DND-41 (cell line): ENCODE measurements around the gene TEX44.

Experiments used
- EZH2 ChIP-seq: IDR thresholded peaks from 3 replicates; pipeline ENCODE4 v1.6.1; 2012; ENCODE audit warnings: borderline replicate concordance, low read depth, mild to moderate bottlenecking, moderate library complexity, low read length, inconsistent platforms; ENCODE audit not compliant: severe bottlenecking
- TF ChIP-seq, protein P1 (sequence below): IDR thresholded peaks from 2 replicates; pipeline ENCODE4 v1.5.1; 2012; ENCODE audit warnings: borderline replicate concordance, low read length, moderate library complexity, mild to moderate bottlenecking; ENCODE audit not compliant: poor library complexity, severe bottlenecking; ENCODE audit errors: extremely low read depth

DNA sequence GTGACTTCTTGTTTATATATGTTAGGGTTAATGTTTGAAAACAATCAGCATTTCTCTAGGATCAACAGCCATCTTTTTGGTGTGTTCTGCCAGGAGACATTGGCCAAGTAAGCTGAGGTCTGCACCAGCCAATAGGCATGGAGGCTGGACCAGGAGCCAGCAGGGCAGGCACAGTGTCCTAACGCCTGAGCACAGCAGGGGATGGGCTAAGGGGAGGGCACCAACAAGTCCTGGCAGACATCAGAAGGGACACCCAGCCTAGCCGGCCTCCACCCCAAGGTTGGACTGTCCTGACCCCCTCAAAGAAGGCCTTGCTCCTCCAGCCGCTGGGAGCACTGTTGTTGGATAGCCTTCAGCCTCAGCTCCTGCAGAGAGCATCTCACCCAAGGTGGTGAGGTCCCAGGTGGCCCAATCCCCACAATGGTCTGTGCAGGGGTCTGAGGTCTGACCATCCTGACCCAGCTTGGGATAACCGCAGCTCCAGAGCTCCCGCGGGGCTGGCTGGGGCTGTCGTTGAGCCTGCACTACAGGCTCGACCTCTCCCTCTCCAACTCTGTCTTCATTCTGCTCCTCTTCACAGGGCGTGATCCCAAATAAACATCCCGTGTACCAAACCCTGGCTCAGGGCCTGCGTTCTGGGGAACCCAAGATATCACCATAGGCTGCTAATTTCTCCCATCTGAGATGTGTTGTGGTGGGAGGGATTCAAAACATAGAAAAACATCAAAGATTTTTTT is 8.1 kb downstream of the TEX44 start:
- TF ChIP-seq, protein P1, sequence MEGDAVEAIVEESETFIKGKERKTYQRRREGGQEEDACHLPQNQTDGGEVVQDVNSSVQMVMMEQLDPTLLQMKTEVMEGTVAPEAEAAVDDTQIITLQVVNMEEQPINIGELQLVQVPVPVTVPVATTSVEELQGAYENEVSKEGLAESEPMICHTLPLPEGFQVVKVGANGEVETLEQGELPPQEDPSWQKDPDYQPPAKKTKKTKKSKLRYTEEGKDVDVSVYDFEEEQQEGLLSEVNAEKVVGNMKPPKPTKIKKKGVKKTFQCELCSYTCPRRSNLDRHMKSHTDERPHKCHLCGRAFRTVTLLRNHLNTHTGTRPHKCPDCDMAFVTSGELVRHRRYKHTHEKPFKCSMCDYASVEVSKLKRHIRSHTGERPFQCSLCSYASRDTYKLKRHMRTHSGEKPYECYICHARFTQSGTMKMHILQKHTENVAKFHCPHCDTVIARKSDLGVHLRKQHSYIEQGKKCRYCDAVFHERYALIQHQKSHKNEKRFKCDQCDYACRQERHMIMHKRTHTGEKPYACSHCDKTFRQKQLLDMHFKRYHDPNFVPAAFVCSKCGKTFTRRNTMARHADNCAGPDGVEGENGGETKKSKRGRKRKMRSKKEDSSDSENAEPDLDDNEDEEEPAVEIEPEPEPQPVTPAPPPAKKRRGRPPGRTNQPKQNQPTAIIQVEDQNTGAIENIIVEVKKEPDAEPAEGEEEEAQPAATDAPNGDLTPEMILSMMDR: no peak
- no peak for TF ChIP-seq EZH2
